CD14-positive monocyte (primary cell): Measurements from ENCODE around the gene GGTA1. TPM values are rescaled to one million over a fixed set of nuclear protein-coding genes. Genes with fewer than 3 reads are reported as not detected.
"Not testable (repeated sequence)": the region's sequence is repeated elsewhere in the genome, so short reads cannot be mapped to it uniquely, and the experiment has no call there.

Source experiments
- DNase-seq, 3 donors: peaks; one replicate each; pipeline ENCODE4 v3.0.0-alpha.2; 2011 to 2022
- H2AFZ ChIP-seq: 2 replicates; pipeline ENCODE4 v1.6.0; 2012; ENCODE audit warnings: mild to moderate bottlenecking, low read depth, low read length, inconsistent platforms; ENCODE audit not compliant: insufficient read depth, poor library complexity, severe bottlenecking
- H3K27ac ChIP-seq, 2 donors: 1 replicate in 1 of 2; 2 replicates in 1 of 2; pipeline ENCODE4 v1.5.1; 2012 to 2013; ENCODE audit warnings: low read length in 2 of 2, control low read depth in 1 of 2, inconsistent platforms in 1 of 2, low read depth in 1 of 2, mild to moderate bottlenecking in 1 of 2
- H3K27me3 ChIP-seq, 2 donors: one replicate each; pipeline versions ENCODE4 v1.6.0 to v1.6.1; 2011 to 2013; ENCODE audit warnings: low read length in 2 of 2; ENCODE audit not compliant: control insufficient read depth in 2 of 2, insufficient read depth in 2 of 2
- H3K36me3 ChIP-seq, 2 donors: replicated peaks in 1 of 2; 1 replicate in 1 of 2; 2 replicates in 1 of 2; pipeline versions ENCODE4 v1.5.1 to v1.6.1; 2012 to 2013; ENCODE audit warnings: low read length in 2 of 2, control low read depth in 1 of 2, inconsistent platforms in 1 of 2, mild to moderate bottlenecking in 1 of 2; ENCODE audit not compliant: insufficient read depth in 2 of 2, control insufficient read depth in 1 of 2
- H3K4me1 ChIP-seq, 2 donors: 1 replicate in 1 of 2; 2 replicates in 1 of 2; pipeline versions ENCODE4 v1.5.1 to v1.6.1; 2012 to 2013; ENCODE audit warnings: low read length in 2 of 2, control low read depth in 1 of 2, inconsistent platforms in 1 of 2, mild to moderate bottlenecking in 1 of 2, moderate library complexity in 1 of 2; ENCODE audit not compliant: insufficient read depth in 2 of 2, control insufficient read depth in 1 of 2
- H3K4me2 ChIP-seq: replicated peaks from 2 replicates; pipeline ENCODE3; 2012; ENCODE audit warnings: low read length, moderate library complexity, mild to moderate bottlenecking; ENCODE audit not compliant: poor library complexity, severe bottlenecking; ENCODE audit errors: extremely low read depth
- H3K4me3 ChIP-seq, 3 experiments: fragments of 200-600 bp in 1 of 3; sonication (generic) in 1 of 3; replicated peaks in 1 of 3; 1 replicate in 2 of 3; 2 replicates in 1 of 3; pipeline ENCODE4 v1.5.1; 2011 to 2013; ENCODE audit warnings: low read length in 3 of 3, mild to moderate bottlenecking in 3 of 3, control low read depth in 2 of 3, low read depth in 2 of 3, inconsistent platforms in 1 of 3, moderate library complexity in 1 of 3
- H3K79me2 ChIP-seq: 2 replicates; pipeline ENCODE4 v1.6.0; 2012; ENCODE audit warnings: mild to moderate bottlenecking, control low read depth, inconsistent platforms, low read length, moderate library complexity; ENCODE audit not compliant: insufficient read depth
- H3K9ac ChIP-seq: 2 replicates; pipeline ENCODE4 v1.6.0; 2017; ENCODE audit warnings: low read length, mild to moderate bottlenecking; ENCODE audit not compliant: insufficient read depth, poor library complexity, severe bottlenecking
- H3K9me3 ChIP-seq, 2 donors: replicated peaks in 1 of 2; 1 replicate in 1 of 2; 2 replicates in 1 of 2; pipeline versions ENCODE4 v1.5.1 to v1.6.1; 2012 to 2013; ENCODE audit warnings: low read length in 2 of 2, control low read depth in 1 of 2; ENCODE audit not compliant: control insufficient read depth in 1 of 2, insufficient read depth in 1 of 2
- H4K20me1 ChIP-seq: 2 replicates; pipeline ENCODE4 v1.6.0; 2012; ENCODE audit warnings: mild to moderate bottlenecking, low read length, control low read depth, moderate library complexity; ENCODE audit not compliant: insufficient read depth
- H3K27ac Mint-ChIP-seq, 7 donors: one replicate each; pipeline ENCODE4 v1.8.0; 2020; ENCODE audit warnings: mild to moderate bottlenecking in 7 of 7, mixed read lengths in 7 of 7, moderate library complexity in 6 of 7, inconsistent platforms in 2 of 7
- H3K27me3 Mint-ChIP-seq, 3 donors: one replicate each; pipeline ENCODE4 v1.8.0; 2021 to 2022; ENCODE audit warnings: low read depth in 3 of 3, mild to moderate bottlenecking in 3 of 3, mixed read lengths in 3 of 3, moderate library complexity in 3 of 3, inconsistent platforms in 1 of 3
- H3K36me3 Mint-ChIP-seq, 2 donors: one replicate each; pipeline ENCODE4 v1.8.0; 2020; ENCODE audit warnings: mixed read lengths in 2 of 2, inconsistent platforms in 1 of 2, mild to moderate bottlenecking in 1 of 2
- H3K4me1 Mint-ChIP-seq: one replicate; pipeline ENCODE4 v1.8.0; 2020; ENCODE audit warnings: mild to moderate bottlenecking, mixed read lengths
- H3K4me3 Mint-ChIP-seq, 2 donors: one replicate each; pipeline ENCODE4 v1.8.0; 2020; ENCODE audit warnings: mild to moderate bottlenecking in 2 of 2, mixed read lengths in 2 of 2, moderate library complexity in 1 of 2
- H3K9me3 Mint-ChIP-seq, 7 donors: one replicate each; pipeline ENCODE4 v1.8.0; 2020 to 2022; ENCODE audit warnings: mixed read lengths in 7 of 7, mild to moderate bottlenecking in 6 of 7, moderate library complexity in 6 of 7, inconsistent platforms in 2 of 7
- CTCF ChIP-seq: fragments of 200-600 bp; IDR thresholded peaks from one replicate; pipeline ENCODE4 v1.8.0; 2022; ENCODE audit warnings: antibody characterized with exemption, mild to moderate bottlenecking
- WGBS: methylation state at CpG from one replicate; pipeline ENCODE4 v1.1.5; 2013; ENCODE audit warnings: missing lambda C conversion rate; ENCODE audit not compliant: insufficient coverage; 5-methylcytosine and 5-hydroxymethylcytosine counted together
- intact Hi-C, 2 donors: fragments of 100-400 bp; cut with micrococcal nuclease; formaldehyde crosslinking; loops; one replicate each; pipeline versions ENCODE4 v1.15.0 to v1.15.1; 2023
- polyA plus RNA-seq, 3 donors: library from polyadenylated mRNA; depleted of rRNA in 1 of 3; unstranded in 2 of 3; stranded (reverse) in 1 of 3; fragments of 300-500 nt in 2 of 3; fragments of >200 nt in 1 of 3; fragmentation: Illumina TruSeq in 2 of 3; gene quantifications; 1 replicate in 2 of 3; 2 replicates in 1 of 3; pipeline ENCODE4 v1.2.3, GENCODE V29; 2012 to 2021

GGTA1 gene
- polyA plus RNA-seq, 3 donors: 10.9 to 35.6 (median 15.4) TPM

DNA sequence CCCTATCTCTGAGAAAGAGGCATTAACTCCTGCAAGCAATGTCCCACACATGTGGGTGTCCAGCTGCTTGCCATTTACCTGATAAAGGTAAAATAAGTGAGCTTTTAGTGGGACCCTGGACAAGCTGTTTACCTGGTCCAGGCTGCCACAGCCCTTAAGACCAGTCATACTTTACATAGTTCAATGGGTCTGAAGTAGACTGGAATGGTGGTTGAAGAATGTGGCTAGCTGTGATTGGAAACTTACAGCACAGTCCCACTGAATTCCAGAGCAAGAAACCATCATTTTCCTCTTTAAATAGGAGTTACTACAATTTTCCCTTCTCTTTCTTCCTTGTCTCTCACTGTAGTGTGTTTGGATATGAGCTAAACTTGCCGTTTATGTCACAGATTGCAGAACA, 60.6 kb downstream of the GGTA1 start:
- H3K4me1 ChIP-seq: no peaks in the 10 kb centered on the region
- H3K79me2 ChIP-seq: no peaks in the 10 kb centered on the region
- H3K9me3 ChIP-seq: no peaks in the 10 kb centered on the region
- peaks cover 0 to 4% (median 2%) of the 10 kb centered on the region in 7 donors for H3K9me3 Mint-ChIP-seq
- no peak overlapping the region for H3K27ac Mint-ChIP-seq
- peaks cover 3 to 8% of the 10 kb centered on the region in 2 donors for H3K27me3 ChIP-seq
- H3K27ac ChIP-seq: no peak overlapping the region
- H3K36me3 Mint-ChIP-seq: no peaks in the 10 kb centered on the region
- no peak overlapping the region for H3K4me2 ChIP-seq
- H3K4me3 ChIP-seq: no peak overlapping the region
- no peaks in the 10 kb centered on the region for H3K4me1 Mint-ChIP-seq
- no CpG with 5 or more reads among the region's 1 CpG for WGBS
- no peaks in the 10 kb centered on the region for H4K20me1 ChIP-seq
- H2AFZ ChIP-seq: no peak overlapping the region
- TF ChIP-seq CTCF: no peak
- H3K36me3 ChIP-seq: no peaks in the 10 kb centered on the region
- no peak for DNase-seq
- intact Hi-C loops: no loop called here
- peaks cover 0 to 4% (median 0%) of the 10 kb centered on the region in 3 donors for H3K27me3 Mint-ChIP-seq
- no peak overlapping the region for H3K9ac ChIP-seq
- H3K4me3 Mint-ChIP-seq: no peak overlapping the region

DNA sequence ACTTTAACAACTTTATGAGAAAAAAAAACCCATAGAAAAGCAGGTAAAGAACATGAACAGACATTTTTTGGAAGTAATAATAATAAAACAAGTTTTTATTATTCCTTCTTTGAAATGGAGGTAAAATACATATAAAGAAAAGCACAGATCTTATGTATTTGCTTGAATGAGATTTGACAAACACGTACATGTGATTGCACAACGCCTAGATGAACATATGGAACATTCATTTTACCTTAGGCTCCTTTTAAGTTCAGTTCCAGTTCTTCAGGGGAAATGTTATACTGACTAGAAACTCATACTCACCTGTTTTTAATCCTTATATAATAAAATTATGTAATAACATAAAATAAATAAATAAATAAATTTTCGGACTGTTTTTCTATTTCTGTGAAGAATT, 61.8 kb downstream of the GGTA1 start:
- no peaks in the 10 kb centered on the region for H3K79me2 ChIP-seq
- DNase-seq: no peak
- H3K27me3 ChIP-seq: peaks cover 3 to 8% of the 10 kb centered on the region in 2 donors
- TF ChIP-seq CTCF: no peak
- H4K20me1 ChIP-seq: no peaks in the 10 kb centered on the region
- Mint-ChIP-seq H3K4me3 (no peak overlapping the region), H3K27me3 (peaks cover 0 to 2% (median 0%) of the 10 kb centered on the region in 3 donors), H3K27ac (no peak overlapping the region), H3K4me1 (no peaks in the 10 kb centered on the region), H3K36me3 (no peaks in the 10 kb centered on the region), H3K9me3 (peaks cover 0 to 4% (median 2%) of the 10 kb centered on the region in 7 donors)
- no peaks in the 10 kb centered on the region for H3K9me3 ChIP-seq
- H3K4me1 ChIP-seq: no peaks in the 10 kb centered on the region
- H3K27ac ChIP-seq: no peak overlapping the region
- no CpG with 5 or more reads among the region's 3 CpGs for WGBS
- intact Hi-C loops: no loop called here
- H2AFZ ChIP-seq: no peak overlapping the region
- no peak overlapping the region for H3K9ac ChIP-seq
- H3K4me2 ChIP-seq: no peak overlapping the region
- H3K36me3 ChIP-seq: no peaks in the 10 kb centered on the region
- no peak overlapping the region for H3K4me3 ChIP-seq

DNA sequence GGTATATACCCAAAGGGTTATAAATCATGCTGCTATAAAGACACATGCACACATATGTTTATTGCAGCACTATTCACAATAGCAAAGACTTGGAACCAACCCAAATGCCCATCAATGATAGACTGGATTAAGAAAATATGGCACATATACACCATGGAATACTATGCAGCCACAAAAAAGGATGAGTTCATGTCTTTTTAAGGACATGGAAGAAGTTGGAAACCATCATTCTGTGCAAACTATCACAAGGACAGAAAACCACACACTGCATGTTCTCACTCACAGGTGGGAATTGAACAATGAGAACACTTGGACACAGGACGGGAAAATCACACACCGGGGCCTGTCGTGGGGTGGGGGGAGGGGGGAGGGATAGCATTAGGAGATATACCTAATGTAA, 62.6 kb downstream of the GGTA1 start:
- not testable (repeated sequence) for H3K36me3 Mint-ChIP-seq

More for the DNA sequence above, 62.6 kb downstream of the GGTA1 start:
- H3K9ac ChIP-seq, H2AFZ ChIP-seq, H3K79me2 ChIP-seq, H4K20me1 ChIP-seq, H3K9me3 Mint-ChIP-seq, H3K27me3 Mint-ChIP-seq, H3K27ac ChIP-seq, H3K4me2 ChIP-seq, H3K36me3 ChIP-seq, H3K27ac Mint-ChIP-seq, H3K4me1 Mint-ChIP-seq, H3K9me3 ChIP-seq, H3K27me3 ChIP-seq, H3K4me3 ChIP-seq, H3K4me3 Mint-ChIP-seq, intact Hi-C loops, DNase-seq, H3K4me1 ChIP-seq: not testable (repeated sequence)
- no CpG with 5 or more reads among the region's 3 CpGs for WGBS
